Astrocyte (in vitro differentiated cells and primary cell): ENCODE results near the gene SALL4. TPM values are rescaled to one million over a fixed set of nuclear protein-coding genes. Genes with fewer than 3 reads are reported as not detected.

Source experiments
- DNase-seq: peaks from one replicate; pipeline ENCODE4 v3.0.0-alpha.2; 2010; ENCODE audit warnings: low read depth
- FAIRE-seq: peaks from 2 replicates; lab custom pipeline; 2011; peaks lifted over from hg19 to GRCh38; lab: Jason Lieb, UNC
- H2AFZ ChIP-seq: 2 replicates; pipeline ENCODE4 v1.6.0; 2012; ENCODE audit warnings: low read depth, low read length, inconsistent platforms
- H3K27ac ChIP-seq: 2 replicates; pipeline ENCODE4 v1.5.1; 2011; ENCODE audit warnings: low read depth, low read length, inconsistent platforms
- H3K27me3 ChIP-seq: 2 replicates; pipeline ENCODE4 v1.6.0; 2011; ENCODE audit warnings: low read length, inconsistent platforms; ENCODE audit not compliant: insufficient read depth
- H3K36me3 ChIP-seq: 2 replicates; pipeline ENCODE4 v1.5.1; 2011; ENCODE audit warnings: low read length, inconsistent platforms; ENCODE audit not compliant: insufficient read depth
- H3K4me1 ChIP-seq: 2 replicates; pipeline ENCODE4 v1.5.1; 2011; ENCODE audit warnings: low read length, inconsistent platforms; ENCODE audit not compliant: insufficient read depth
- H3K4me2 ChIP-seq: 2 replicates; pipeline ENCODE4 v1.6.0; 2012; ENCODE audit warnings: low read length, inconsistent platforms
- H3K4me3 ChIP-seq: 2 replicates; pipeline ENCODE4 v1.5.1; 2011; ENCODE audit warnings: low read depth, mild to moderate bottlenecking, low read length, inconsistent platforms; ENCODE audit not compliant: insufficient read depth
- H3K79me2 ChIP-seq: 2 replicates; pipeline ENCODE4 v1.6.0; 2012; ENCODE audit warnings: mild to moderate bottlenecking, low read length, inconsistent platforms; ENCODE audit not compliant: insufficient read depth
- H3K9ac ChIP-seq: 2 replicates; pipeline ENCODE4 v1.6.0; 2012; ENCODE audit warnings: mild to moderate bottlenecking, low read length, inconsistent platforms
- H3K9me3 ChIP-seq: 2 replicates; pipeline ENCODE4 v1.5.1; 2012; ENCODE audit warnings: low read depth, mild to moderate bottlenecking, low read length, inconsistent platforms; ENCODE audit not compliant: insufficient read depth
- H4K20me1 ChIP-seq: 2 replicates; pipeline ENCODE4 v1.6.0; 2012; ENCODE audit warnings: low read length, inconsistent platforms; ENCODE audit not compliant: insufficient read depth
- H3K27ac Mint-ChIP-seq: one replicate; pipeline ENCODE4 v1.8.0; 2021; ENCODE audit warnings: mild to moderate bottlenecking, mixed read lengths; ENCODE audit not compliant: unreplicated experiment
- H3K27me3 Mint-ChIP-seq: one replicate; pipeline ENCODE4 v1.8.0; 2021; ENCODE audit warnings: low read depth, mixed read lengths; ENCODE audit not compliant: unreplicated experiment
- H3K36me3 Mint-ChIP-seq: one replicate; pipeline ENCODE4 v1.8.0; 2021; ENCODE audit warnings: low read depth, mixed read lengths; ENCODE audit not compliant: unreplicated experiment
- H3K4me1 Mint-ChIP-seq: one replicate; pipeline ENCODE4 v1.8.0; 2021; ENCODE audit warnings: low read depth, mixed read lengths; ENCODE audit not compliant: unreplicated experiment
- H3K4me3 Mint-ChIP-seq: one replicate; pipeline ENCODE4 v1.8.0; 2021; ENCODE audit warnings: mild to moderate bottlenecking, moderate library complexity, mixed read lengths; ENCODE audit not compliant: unreplicated experiment
- H3K9me3 Mint-ChIP-seq: one replicate; pipeline ENCODE4 v1.8.0; 2021; ENCODE audit warnings: mild to moderate bottlenecking, mixed read lengths; ENCODE audit not compliant: unreplicated experiment
- EZH2 ChIP-seq: IDR thresholded peaks from 2 replicates; pipeline ENCODE4 v1.6.1; 2012; ENCODE audit warnings: mild to moderate bottlenecking, low read length, inconsistent platforms; ENCODE audit not compliant: insufficient read depth
- total RNA-seq: library from RNA; stranded (reverse); gene quantifications from 2 replicates; pipeline ENCODE4 v1.2.1, GENCODE V29; 2021
- TF ChIP-seq, protein P1 (sequence below): IDR thresholded peaks from 2 replicates; pipeline ENCODE4 v1.5.1; 2011; ENCODE audit warnings: low read depth, mild to moderate bottlenecking, inconsistent platforms, low read length, moderate library complexity; ENCODE audit not compliant: insufficient read depth

The SALL4 gene
- total RNA-seq, 1 donor from 2014 or later = 21.7 TPM

DNA sequence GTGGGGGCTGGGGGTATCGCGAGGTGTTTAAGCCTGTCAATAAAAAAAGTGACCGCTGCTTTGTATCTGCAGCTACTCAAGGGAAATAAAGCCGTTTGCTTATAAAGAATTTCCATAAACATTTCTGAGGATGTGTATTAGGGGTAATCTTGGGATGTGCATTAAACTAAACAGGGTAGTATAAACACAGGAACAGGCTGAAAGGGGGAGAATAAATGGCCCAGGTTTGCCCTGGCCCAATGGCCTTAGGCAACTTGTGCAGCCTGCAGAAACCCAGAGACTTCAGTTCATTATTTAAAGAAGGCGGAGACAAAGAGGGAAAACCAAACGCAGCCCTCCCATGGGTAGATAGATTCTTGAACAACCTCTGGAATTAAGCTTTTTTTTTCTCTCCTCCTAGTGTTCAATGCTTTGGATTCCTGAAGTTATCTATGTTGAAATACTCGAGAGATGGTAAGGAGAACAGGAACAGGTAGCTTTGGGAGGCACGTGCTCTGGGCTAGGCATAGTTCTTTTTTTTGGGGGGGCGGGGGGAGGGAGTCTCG is 35.6 kb upstream of the SALL4 start:
- Histone ChIP-seq H3K27ac (no peak overlapping the region), H3K4me1 (no peaks in the 10 kb centered on the region), H3K9me3 (no peaks in the 10 kb centered on the region), H3K4me2 (no peak overlapping the region), H3K4me3 (no peak overlapping the region), H2AFZ (no peak overlapping the region), H3K27me3 (no peaks in the 10 kb centered on the region), H3K9ac (no peak overlapping the region), H3K36me3 (no peaks in the 10 kb centered on the region), H3K79me2 (no peaks in the 10 kb centered on the region), H4K20me1 (no peaks in the 10 kb centered on the region)
- no peak overlapping the region for H3K4me3 Mint-ChIP-seq
- H3K27ac Mint-ChIP-seq = no peak overlapping the region
- DNase-seq (no peak), FAIRE-seq (no peak)
- peaks cover 2% of the 10 kb centered on the region for H3K9me3 Mint-ChIP-seq
- H3K27me3 Mint-ChIP-seq = peaks cover 4% of the 10 kb centered on the region
- TF ChIP-seq EZH2 = no peak
- TF ChIP-seq, protein P1, sequence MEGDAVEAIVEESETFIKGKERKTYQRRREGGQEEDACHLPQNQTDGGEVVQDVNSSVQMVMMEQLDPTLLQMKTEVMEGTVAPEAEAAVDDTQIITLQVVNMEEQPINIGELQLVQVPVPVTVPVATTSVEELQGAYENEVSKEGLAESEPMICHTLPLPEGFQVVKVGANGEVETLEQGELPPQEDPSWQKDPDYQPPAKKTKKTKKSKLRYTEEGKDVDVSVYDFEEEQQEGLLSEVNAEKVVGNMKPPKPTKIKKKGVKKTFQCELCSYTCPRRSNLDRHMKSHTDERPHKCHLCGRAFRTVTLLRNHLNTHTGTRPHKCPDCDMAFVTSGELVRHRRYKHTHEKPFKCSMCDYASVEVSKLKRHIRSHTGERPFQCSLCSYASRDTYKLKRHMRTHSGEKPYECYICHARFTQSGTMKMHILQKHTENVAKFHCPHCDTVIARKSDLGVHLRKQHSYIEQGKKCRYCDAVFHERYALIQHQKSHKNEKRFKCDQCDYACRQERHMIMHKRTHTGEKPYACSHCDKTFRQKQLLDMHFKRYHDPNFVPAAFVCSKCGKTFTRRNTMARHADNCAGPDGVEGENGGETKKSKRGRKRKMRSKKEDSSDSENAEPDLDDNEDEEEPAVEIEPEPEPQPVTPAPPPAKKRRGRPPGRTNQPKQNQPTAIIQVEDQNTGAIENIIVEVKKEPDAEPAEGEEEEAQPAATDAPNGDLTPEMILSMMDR = no peak
- H3K4me1 Mint-ChIP-seq = no peaks in the 10 kb centered on the region
- no peaks in the 10 kb centered on the region for H3K36me3 Mint-ChIP-seq

DNA sequence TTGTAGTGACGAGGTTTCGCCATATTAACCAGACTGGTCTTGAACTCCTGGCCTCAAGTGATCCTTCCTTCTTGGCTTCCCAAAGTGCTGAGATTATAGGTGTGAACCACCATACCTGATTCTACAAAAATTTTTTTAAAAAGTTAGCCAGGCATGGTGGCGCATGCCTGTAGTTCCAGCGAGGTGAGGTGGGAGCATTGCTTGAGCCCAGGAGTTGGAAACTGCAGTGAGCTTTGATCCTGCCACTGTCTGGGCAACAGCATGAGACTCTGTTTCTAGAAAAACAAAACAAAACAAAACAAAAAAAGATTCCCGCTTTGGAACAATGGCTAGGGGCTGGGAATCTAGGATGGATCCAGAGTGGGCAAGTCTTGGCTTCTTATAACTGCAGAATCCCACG is 35.1 kb upstream of the SALL4 start:
- H3K27ac ChIP-seq = no peak overlapping the region
- H4K20me1 ChIP-seq = no peaks in the 10 kb centered on the region
- Mint-ChIP-seq H3K9me3 (peaks cover 2% of the 10 kb centered on the region), H3K4me3 (no peak overlapping the region), H3K27ac (no peak overlapping the region), H3K36me3 (no peaks in the 10 kb centered on the region), H3K27me3 (peaks cover 4% of the 10 kb centered on the region), H3K4me1 (no peaks in the 10 kb centered on the region)
- H3K79me2 ChIP-seq = no peaks in the 10 kb centered on the region
- H2AFZ ChIP-seq = no peak overlapping the region
- H3K4me3 ChIP-seq = no peak overlapping the region
- H3K27me3 ChIP-seq = no peaks in the 10 kb centered on the region
- no peak overlapping the region for H3K9ac ChIP-seq
- TF ChIP-seq EZH2 = no peak
- TF ChIP-seq, protein P1 = no peak
- H3K4me2 ChIP-seq = no peak overlapping the region
- FAIRE-seq = no peak
- no peak for DNase-seq
- no peaks in the 10 kb centered on the region for H3K36me3 ChIP-seq
- H3K4me1 ChIP-seq = no peaks in the 10 kb centered on the region
- H3K9me3 ChIP-seq = no peaks in the 10 kb centered on the region

DNA sequence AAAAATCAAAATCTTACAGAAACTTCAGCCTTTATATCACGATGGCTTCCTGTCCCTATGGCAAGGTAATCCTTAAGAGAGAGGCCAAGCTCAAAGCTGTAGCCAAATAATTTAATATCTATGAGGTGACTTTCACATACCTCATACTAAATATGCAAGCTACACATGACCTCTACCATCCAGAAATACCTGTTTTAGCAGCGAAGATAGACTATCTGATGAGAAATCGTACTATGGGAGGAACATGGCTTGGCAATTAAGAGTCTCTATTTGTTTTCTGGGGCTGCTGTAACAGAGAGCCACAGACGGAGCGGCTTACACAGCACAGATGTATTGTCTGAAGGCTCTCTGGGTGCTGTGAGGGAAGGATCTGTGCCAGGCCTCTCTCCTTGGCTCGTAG is 31.0 kb upstream of the SALL4 start:
- FAIRE-seq (no peak), DNase-seq (no peak)
- H3K4me3 ChIP-seq = no peak overlapping the region
- TF ChIP-seq EZH2 = no peak
- TF ChIP-seq, protein P1 = no peak
- H3K4me1 ChIP-seq = no peaks in the 10 kb centered on the region
- no peaks in the 10 kb centered on the region for H3K4me1 Mint-ChIP-seq
- H3K36me3 Mint-ChIP-seq = no peaks in the 10 kb centered on the region
- no peaks in the 10 kb centered on the region for H3K79me2 ChIP-seq
- no peak overlapping the region for H3K27ac Mint-ChIP-seq
- H3K27ac ChIP-seq = no peak overlapping the region
- H3K36me3 ChIP-seq = no peaks in the 10 kb centered on the region
- H3K4me2 ChIP-seq = no peak overlapping the region
- H4K20me1 ChIP-seq = no peaks in the 10 kb centered on the region
- no peaks in the 10 kb centered on the region for H3K9me3 Mint-ChIP-seq
- H2AFZ ChIP-seq = no peak overlapping the region
- no peaks in the 10 kb centered on the region for H3K27me3 ChIP-seq
- H3K9me3 ChIP-seq = no peaks in the 10 kb centered on the region
- H3K9ac ChIP-seq = no peak overlapping the region
- H3K4me3 Mint-ChIP-seq = no peak overlapping the region
- H3K27me3 Mint-ChIP-seq = peaks cover 13% of the 10 kb centered on the region
